ENCODE results near the gene WWOX. TPM values are rescaled to one million over a fixed set of nuclear protein-coding genes. Genes with fewer than 3 reads are reported as not detected.

The WWOX gene
- total RNA-seq, 5 donors from 2014 or later (not counting 1 experiment from before 2014, with no cell fraction given) = 21.2 to 26.0 (median 22.6) TPM

GRCh38 chr16:78399384-78399783 lies 299.9 kb downstream of the WWOX start:
- Histone ChIP-seq H3K4me1 (ENCODE audit: control insufficient read depth in 1 of 2, extremely low read depth in 1 of 2, insufficient read depth in 2 of 2, low read length in 2 of 2) (no peaks in the 10 kb centered on the region), H3K4me3 (ENCODE audit: control insufficient read depth in 1 of 2, extremely low read depth in 1 of 2, low read length in 1 of 2) (no peak overlapping the region), H3K36me3 (ENCODE audit: control insufficient read depth in 2 of 2, extremely low read depth in 1 of 2, insufficient read depth in 1 of 2, low read length in 1 of 2) (no peaks in the 10 kb centered on the region), H3K27me3 (replicated peaks in 1 of 2; ENCODE audit: control insufficient read depth in 2 of 2, extremely low read depth in 1 of 2, insufficient read depth in 2 of 2, low read length in 1 of 2) (no peaks in the 10 kb centered on the region), H3K27ac (ENCODE audit: low read length) (no peak overlapping the region), H3K9me3 (no peaks in the 10 kb centered on the region)
- POLR2A ChIA-PET = no interaction called here
- Mint-ChIP-seq H3K4me3 (no peak overlapping the region), H3K4me1 (no peaks in the 10 kb centered on the region), H3K27me3 (no peaks in the 10 kb centered on the region), H3K9me3 (no peaks in the 10 kb centered on the region), H3K36me3 (peaks cover 8% of the 10 kb centered on the region), H3K27ac (no peak overlapping the region)
- ATAC-seq (replicated peaks in 1 of 4) = no peak
- 93% methylated on average over 2 of the region's 5 CpGs for WGBS (ENCODE audit: insufficient coverage)
- CTCF ChIA-PET = no interaction called here
- DNase-seq = no peak

DNA sequence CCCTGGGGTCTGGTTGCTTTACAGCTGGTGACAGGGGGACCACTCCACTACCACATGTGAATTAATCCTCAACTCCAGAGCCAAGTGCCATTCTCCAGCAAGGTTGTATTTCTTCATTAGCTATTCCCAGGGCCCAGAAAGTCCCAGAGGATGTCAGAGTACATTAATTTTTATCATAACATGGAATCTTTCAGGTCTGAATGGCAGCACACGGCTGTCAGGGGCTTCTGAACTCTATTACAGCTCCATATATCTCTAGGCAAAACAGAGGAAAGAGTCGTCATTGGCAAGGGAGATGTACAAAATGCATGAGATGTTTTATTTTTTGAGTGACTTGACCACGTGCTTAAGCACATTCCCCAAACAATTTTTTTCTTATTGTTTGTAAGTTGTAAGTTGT lies 303.4 kb downstream of the WWOX start:
- Histone ChIP-seq H3K27me3 (replicated peaks in 1 of 2; ENCODE audit: control insufficient read depth in 2 of 2, extremely low read depth in 1 of 2, insufficient read depth in 2 of 2, low read length in 1 of 2) (no peaks in the 10 kb centered on the region), H3K36me3 (ENCODE audit: control insufficient read depth in 2 of 2, extremely low read depth in 1 of 2, insufficient read depth in 1 of 2, low read length in 1 of 2) (no peaks in the 10 kb centered on the region), H3K27ac (ENCODE audit: low read length) (no peak overlapping the region), H3K9me3 (no peaks in the 10 kb centered on the region), H3K4me3 (ENCODE audit: control insufficient read depth in 1 of 2, extremely low read depth in 1 of 2, low read length in 1 of 2) (no peak overlapping the region), H3K4me1 (ENCODE audit: control insufficient read depth in 1 of 2, extremely low read depth in 1 of 2, insufficient read depth in 2 of 2, low read length in 2 of 2) (no peaks in the 10 kb centered on the region)
- Mint-ChIP-seq H3K27me3 (no peaks in the 10 kb centered on the region), H3K4me3 (no peak overlapping the region), H3K9me3 (peaks cover 0 to 5% (median 4%) of the 10 kb centered on the region in 3 donors), H3K4me1 (no peaks in the 10 kb centered on the region), H3K36me3 (peaks cover 5% of the 10 kb centered on the region), H3K27ac (no peak overlapping the region)
- POLR2A ChIA-PET = interaction anchor here in 1 of 2 donors (0.7 kb wide), 1 partner anchor 566 kb away, joined by 4 read pairs; no protein-coding TSS in a partner anchor
- CTCF ChIA-PET = no interaction called here
- no peak for ATAC-seq (replicated peaks in 1 of 4)
- WGBS (ENCODE audit: insufficient coverage) = no CpG with 5 or more reads among the region's 3 CpGs
- DNase-seq = no peak

GRCh38 chr16:78405040-78405439 lies 305.6 kb downstream of the WWOX start:
- no peak overlapping the region for H3K4me3 ChIP-seq (ENCODE audit: control insufficient read depth in 1 of 2, extremely low read depth in 1 of 2, low read length in 1 of 2)
- H3K36me3 ChIP-seq (ENCODE audit: control insufficient read depth in 2 of 2, extremely low read depth in 1 of 2, insufficient read depth in 1 of 2, low read length in 1 of 2) = no peaks in the 10 kb centered on the region
- H3K4me1 ChIP-seq (ENCODE audit: control insufficient read depth in 1 of 2, extremely low read depth in 1 of 2, insufficient read depth in 2 of 2, low read length in 2 of 2) = no peaks in the 10 kb centered on the region
- POLR2A ChIA-PET = no interaction called here
- Mint-ChIP-seq H3K4me3 (no peak overlapping the region), H3K36me3 (peaks cover 20% of the 10 kb centered on the region), H3K27ac (no peak overlapping the region), H3K27me3 (no peaks in the 10 kb centered on the region), H3K4me1 (no peaks in the 10 kb centered on the region), H3K9me3 (peaks cover 0 to 17% (median 15%) of the 10 kb centered on the region in 3 donors)
- H3K27ac ChIP-seq (ENCODE audit: low read length) = no peak overlapping the region
- ATAC-seq (replicated peaks in 1 of 4) (no peak), DNase-seq (no peak)
- WGBS (ENCODE audit: insufficient coverage) = no CpG with 5 or more reads among the region's 3 CpGs
- CTCF ChIA-PET = no interaction called here
- no peaks in the 10 kb centered on the region for H3K9me3 ChIP-seq
- H3K27me3 ChIP-seq (replicated peaks in 1 of 2; ENCODE audit: control insufficient read depth in 2 of 2, extremely low read depth in 1 of 2, insufficient read depth in 2 of 2, low read length in 1 of 2) = no peaks in the 10 kb centered on the region

- no peaks in the 10 kb centered on the region for H3K4me1 ChIP-seq (ENCODE audit: control insufficient read depth in 1 of 2, extremely low read depth in 1 of 2, insufficient read depth in 2 of 2, low read length in 2 of 2)
- H3K4me1 Mint-ChIP-seq = no peaks in the 10 kb centered on the region
- H3K27ac Mint-ChIP-seq = no peak overlapping the region
- POLR2A ChIA-PET = no interaction called here
- H3K9me3 Mint-ChIP-seq = peaks cover 0 to 20% (median 18%) of the 10 kb centered on the region in 3 donors
- H3K27me3 ChIP-seq (replicated peaks in 1 of 2; ENCODE audit: control insufficient read depth in 2 of 2, extremely low read depth in 1 of 2, insufficient read depth in 2 of 2, low read length in 1 of 2) = no peaks in the 10 kb centered on the region
- no peaks in the 10 kb centered on the region for H3K36me3 ChIP-seq (ENCODE audit: control insufficient read depth in 2 of 2, extremely low read depth in 1 of 2, insufficient read depth in 1 of 2, low read length in 1 of 2)
- DNase-seq = no peak
- no CpG with 5 or more reads among the region's 7 CpGs for WGBS (ENCODE audit: insufficient coverage)
- no peak for ATAC-seq (replicated peaks in 1 of 4)
- no peaks in the 10 kb centered on the region for H3K9me3 ChIP-seq
- no peaks in the 10 kb centered on the region for H3K27me3 Mint-ChIP-seq
- no peak overlapping the region for H3K4me3 ChIP-seq (ENCODE audit: control insufficient read depth in 1 of 2, extremely low read depth in 1 of 2, low read length in 1 of 2)
- H3K27ac ChIP-seq (ENCODE audit: low read length) = no peak overlapping the region
- H3K4me3 Mint-ChIP-seq = no peak overlapping the region
- H3K36me3 Mint-ChIP-seq = peaks cover 23% of the 10 kb centered on the region
- CTCF ChIA-PET = no interaction called here
Observed at GRCh38 chr16:78405833-78406232, 306.4 kb downstream of the WWOX start.

DNA sequence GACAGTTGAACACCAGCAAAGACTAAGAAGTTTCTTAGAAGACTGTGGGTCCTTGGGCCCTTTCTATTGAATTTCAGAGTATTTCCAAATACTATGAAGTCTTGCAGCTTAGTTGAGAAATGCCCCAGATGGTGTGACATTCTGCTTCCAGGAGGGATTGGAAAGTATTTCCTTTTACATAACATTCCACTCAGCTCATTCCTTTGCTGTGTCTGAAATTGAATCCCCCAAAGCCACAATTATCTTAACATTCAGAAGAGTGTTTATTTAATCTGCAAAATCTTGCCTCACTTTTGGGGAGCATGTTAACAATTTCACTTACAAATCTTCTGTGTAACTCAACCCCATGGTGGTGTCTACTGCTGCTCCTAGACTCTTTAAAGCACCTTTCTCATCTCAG lies 307.7 kb downstream of the WWOX start:
- Histone ChIP-seq H3K27me3 (replicated peaks in 1 of 2; ENCODE audit: control insufficient read depth in 2 of 2, extremely low read depth in 1 of 2, insufficient read depth in 2 of 2, low read length in 1 of 2) (no peaks in the 10 kb centered on the region), H3K9me3 (no peaks in the 10 kb centered on the region), H3K4me1 (ENCODE audit: control insufficient read depth in 1 of 2, extremely low read depth in 1 of 2, insufficient read depth in 2 of 2, low read length in 2 of 2) (no peaks in the 10 kb centered on the region), H3K4me3 (ENCODE audit: control insufficient read depth in 1 of 2, extremely low read depth in 1 of 2, low read length in 1 of 2) (no peak overlapping the region), H3K27ac (ENCODE audit: low read length) (no peak overlapping the region), H3K36me3 (ENCODE audit: control insufficient read depth in 2 of 2, extremely low read depth in 1 of 2, insufficient read depth in 1 of 2, low read length in 1 of 2) (no peaks in the 10 kb centered on the region)
- no peak overlapping the region for H3K27ac Mint-ChIP-seq
- H3K36me3 Mint-ChIP-seq = peaks cover 30% of the 10 kb centered on the region
- no peaks in the 10 kb centered on the region for H3K4me1 Mint-ChIP-seq
- no peak for ATAC-seq (replicated peaks in 1 of 4)
- POLR2A ChIA-PET = no interaction called here
- H3K4me3 Mint-ChIP-seq = no peak overlapping the region
- CTCF ChIA-PET = no interaction called here
- no peaks in the 10 kb centered on the region for H3K27me3 Mint-ChIP-seq
- H3K9me3 Mint-ChIP-seq = peaks cover 7 to 31% (median 26%) of the 10 kb centered on the region in 3 donors
- DNase-seq = no peak

- CTCF ChIA-PET = no interaction called here
- Histone ChIP-seq H3K27ac (ENCODE audit: low read length) (no peak overlapping the region), H3K27me3 (replicated peaks in 1 of 2; ENCODE audit: control insufficient read depth in 2 of 2, extremely low read depth in 1 of 2, insufficient read depth in 2 of 2, low read length in 1 of 2) (no peaks in the 10 kb centered on the region), H3K36me3 (ENCODE audit: control insufficient read depth in 2 of 2, extremely low read depth in 1 of 2, insufficient read depth in 1 of 2, low read length in 1 of 2) (no peaks in the 10 kb centered on the region), H3K4me1 (ENCODE audit: control insufficient read depth in 1 of 2, extremely low read depth in 1 of 2, insufficient read depth in 2 of 2, low read length in 2 of 2) (no peaks in the 10 kb centered on the region), H3K4me3 (ENCODE audit: control insufficient read depth in 1 of 2, extremely low read depth in 1 of 2, low read length in 1 of 2) (no peak overlapping the region), H3K9me3 (no peaks in the 10 kb centered on the region)
- Mint-ChIP-seq H3K4me1 (no peaks in the 10 kb centered on the region), H3K9me3 (peaks cover 16 to 36% (median 35%) of the 10 kb centered on the region in 3 donors), H3K27me3 (no peaks in the 10 kb centered on the region), H3K27ac (no peak overlapping the region), H3K4me3 (no peak overlapping the region), H3K36me3 (peaks cover 37% of the 10 kb centered on the region)
- POLR2A ChIA-PET = no interaction called here
- ATAC-seq (replicated peaks in 1 of 4) = no peak
- WGBS (ENCODE audit: insufficient coverage) = 96% methylated on average over 2 of the region's 3 CpGs
- DNase-seq = no peak
Observed at GRCh38 chr16:78413651-78414050, 314.2 kb downstream of the WWOX start.

- DNase-seq = no peak
- H3K4me1 Mint-ChIP-seq = no peaks in the 10 kb centered on the region
Observed at GRCh38 chr16:78415013-78415412, 315.6 kb downstream of the WWOX start.

More at GRCh38 chr16:78415013-78415412, 315.6 kb downstream of the WWOX start:
- CTCF ChIA-PET = interaction anchor here (0.6 to 1.0 kb wide), 2 partner anchors 14 to 19 kb away, joined by 3 to 4 read pairs; no protein-coding TSS in a partner anchor
- 100% methylated on average over 2 of the region's 5 CpGs for WGBS (ENCODE audit: insufficient coverage)
- H3K27me3 Mint-ChIP-seq = no peaks in the 10 kb centered on the region
- H3K36me3 Mint-ChIP-seq = peaks cover 29% of the 10 kb centered on the region
- no peak overlapping the region for H3K4me3 Mint-ChIP-seq
- POLR2A ChIA-PET = no interaction called here
- Histone ChIP-seq H3K36me3 (ENCODE audit: control insufficient read depth in 2 of 2, extremely low read depth in 1 of 2, insufficient read depth in 1 of 2, low read length in 1 of 2) (no peaks in the 10 kb centered on the region), H3K4me1 (ENCODE audit: control insufficient read depth in 1 of 2, extremely low read depth in 1 of 2, insufficient read depth in 2 of 2, low read length in 2 of 2) (no peaks in the 10 kb centered on the region), H3K9me3 (no peaks in the 10 kb centered on the region), H3K4me3 (ENCODE audit: control insufficient read depth in 1 of 2, extremely low read depth in 1 of 2, low read length in 1 of 2) (no peak overlapping the region), H3K27ac (ENCODE audit: low read length) (no peak overlapping the region), H3K27me3 (replicated peaks in 1 of 2; ENCODE audit: control insufficient read depth in 2 of 2, extremely low read depth in 1 of 2, insufficient read depth in 2 of 2, low read length in 1 of 2) (no peaks in the 10 kb centered on the region)
- no peak overlapping the region for H3K27ac Mint-ChIP-seq
- H3K9me3 Mint-ChIP-seq = peaks cover 16 to 30% (median 28%) of the 10 kb centered on the region in 3 donors
- no peak for ATAC-seq (replicated peaks in 1 of 4)
